ENCODE results near the gene ARL8A. TPM values are rescaled to one million over a fixed set of nuclear protein-coding genes. Genes with fewer than 3 reads are reported as not detected.

ARL8A gene
- total RNA-seq, 1 experiment from 2014 or later, result 45.6 TPM

- Histone ChIP-seq H3K27me3 (ENCODE audit: insufficient read depth, low read length) (no peaks in the 10 kb centered on the region), H3K4me2 (ENCODE audit: low read length) (peak within 1 kb of the TSS; percentile 12; the same call in 1 of the 2 replicates), H3K79me2 (ENCODE audit: insufficient read depth, low read length) (no peaks in the 10 kb centered on the region), H2AFZ (ENCODE audit: low read depth, low read length, poor library complexity, severe bottlenecking) (no peak within 1 kb of the TSS), H3K4me1 (ENCODE audit: control insufficient read depth in 1 of 2, insufficient read depth in 2 of 2, low read length in 2 of 2) (peaks cover 10 to 12% of the 10 kb centered on the region in 2 experiments; a peak in 3 of 4 replicates), H3K4me3 (replicated peaks in 1 of 2; ENCODE audit: low read depth in 1 of 2, low read length in 2 of 2) (no peak within 1 kb of the TSS), H3K9me2 (ENCODE audit: insufficient read depth) (no peaks in the 10 kb centered on the region), H3K36me3 (ENCODE audit: control insufficient read depth in 1 of 2, insufficient read depth in 2 of 2, low read length in 2 of 2) (no peaks in the 10 kb centered on the region), H3K9ac (ENCODE audit: low read length) (no peak within 1 kb of the TSS), H3K27ac (ENCODE audit: low read depth, low read length) (no peak within 1 kb of the TSS), H3K9me3 (ENCODE audit: control insufficient read depth in 1 of 2, insufficient read depth in 1 of 2, low read depth in 1 of 2, low read length in 2 of 2) (no peaks in the 10 kb centered on the region), H4K20me1 (ENCODE audit: insufficient read depth) (no peaks in the 10 kb centered on the region)
- intact Hi-C loops (cut with micrococcal nuclease), result no loop called here
- ATAC-seq, result peak; percentile 58
- RAD21 ChIA-PET (ENCODE audit: low non-redundant PET in 1 of 2, low total read pairs in 2 of 2, uncharacterized antibody in 2 of 2, unreplicated experiment in 2 of 2), result no interaction called here
- CTCF ChIA-PET, result no interaction called here
- TF ChIP-seq RAD21 (IDR thresholded peaks at IDR 0.05; ENCODE audit: low read depth), result no peak
- TF ChIP-seq CTCF (IDR thresholded peaks at IDR 0.05 in 2 of 3, conservative IDR thresholded peaks at IDR 0.05 in 1 of 3; ENCODE audit: borderline replicate concordance in 1 of 3, insufficient read depth in 1 of 3, low read depth in 2 of 3, low read length in 2 of 3), result 0 out of 6 replicates have a peak, but pooled peaks of 1 of the 3 experiments have one; percentile 13
- TF ChIP-seq SIN3A (IDR thresholded peaks at IDR 0.05; ENCODE audit: low read depth), result no peak
- TF ChIP-seq POLR2AphosphoS5 (IDR thresholded peaks at IDR 0.05; ENCODE audit: low read depth, low read length), result no peak
- peak; percentile 84 for TF ChIP-seq EGR1 (IDR thresholded peaks at IDR 0.05; ENCODE audit: low read depth)
- no peak for TF ChIP-seq TCF7L2 (IDR thresholded peaks at IDR 0.05; ENCODE audit: borderline replicate concordance, extremely low read depth, insufficient read depth, insufficient read length)
- no peak for TF ChIP-seq REST (IDR thresholded peaks at IDR 0.05; ENCODE audit: low read depth)
- TF ChIP-seq FOSL1 (IDR thresholded peaks at IDR 0.05; ENCODE audit: low read depth), result no peak
- no peak for TF ChIP-seq ZBTB33 (IDR thresholded peaks at IDR 0.05; ENCODE audit: extremely low read depth, insufficient replicate concordance, low read length)
- no TSS peak for BruUV-seq (replicated peaks)
- POLR2A ChIA-PET, result no interaction called here
- DNase-seq (ENCODE audit: low read depth, low spot score), result no peak
These were observed 15.9 kb upstream of the ARL8A start, which contains the start of gene PTPN7 for GRCh38 chr1:202160377-202160940. TSS of gene PTPN7 (minus strand) at chr1:202160602. CDS start at chr1:202159402, 1,200 bp downstream.
